ENCODE data around the gene LHPP.

LHPP gene

DNA sequence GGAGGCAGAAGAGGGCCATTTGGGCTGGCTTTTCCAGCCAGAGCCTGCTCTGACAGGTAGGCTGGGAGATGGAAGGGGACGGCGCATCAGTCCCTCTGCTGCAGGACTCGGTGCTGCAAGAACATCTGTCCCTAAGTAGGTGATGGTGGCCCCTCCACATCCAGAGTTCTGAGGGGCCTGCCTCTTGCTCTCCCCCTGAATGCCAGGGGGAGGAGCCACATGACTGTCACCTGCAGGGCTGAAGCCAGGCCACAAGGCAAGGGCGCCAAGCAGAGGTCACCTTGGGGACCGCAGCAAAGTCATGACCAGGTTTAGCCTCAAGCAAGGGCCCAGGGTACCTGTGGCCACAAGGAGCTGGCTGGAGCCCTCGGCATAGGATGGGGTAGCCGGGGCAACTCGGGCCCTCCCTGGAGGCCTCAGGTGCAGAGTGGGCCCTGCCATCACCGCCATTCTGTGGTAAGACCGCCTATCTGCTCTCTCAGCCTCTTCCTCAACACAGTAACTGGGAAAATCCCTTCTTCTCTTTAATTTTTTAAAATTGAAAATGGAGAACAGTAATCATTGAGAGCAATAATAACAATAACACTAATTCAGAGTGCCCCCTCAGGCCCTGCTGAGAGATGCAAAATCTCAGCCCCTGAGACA is 183.3 kb downstream of the LHPP start:
- no peak for DNase-seq (ENCODE audit: low spot score)

GRCh38 chr10:124645467-124646095 is 184.0 kb downstream of the LHPP start:
- DNase-seq (ENCODE audit: low spot score), result no peak

DNA sequence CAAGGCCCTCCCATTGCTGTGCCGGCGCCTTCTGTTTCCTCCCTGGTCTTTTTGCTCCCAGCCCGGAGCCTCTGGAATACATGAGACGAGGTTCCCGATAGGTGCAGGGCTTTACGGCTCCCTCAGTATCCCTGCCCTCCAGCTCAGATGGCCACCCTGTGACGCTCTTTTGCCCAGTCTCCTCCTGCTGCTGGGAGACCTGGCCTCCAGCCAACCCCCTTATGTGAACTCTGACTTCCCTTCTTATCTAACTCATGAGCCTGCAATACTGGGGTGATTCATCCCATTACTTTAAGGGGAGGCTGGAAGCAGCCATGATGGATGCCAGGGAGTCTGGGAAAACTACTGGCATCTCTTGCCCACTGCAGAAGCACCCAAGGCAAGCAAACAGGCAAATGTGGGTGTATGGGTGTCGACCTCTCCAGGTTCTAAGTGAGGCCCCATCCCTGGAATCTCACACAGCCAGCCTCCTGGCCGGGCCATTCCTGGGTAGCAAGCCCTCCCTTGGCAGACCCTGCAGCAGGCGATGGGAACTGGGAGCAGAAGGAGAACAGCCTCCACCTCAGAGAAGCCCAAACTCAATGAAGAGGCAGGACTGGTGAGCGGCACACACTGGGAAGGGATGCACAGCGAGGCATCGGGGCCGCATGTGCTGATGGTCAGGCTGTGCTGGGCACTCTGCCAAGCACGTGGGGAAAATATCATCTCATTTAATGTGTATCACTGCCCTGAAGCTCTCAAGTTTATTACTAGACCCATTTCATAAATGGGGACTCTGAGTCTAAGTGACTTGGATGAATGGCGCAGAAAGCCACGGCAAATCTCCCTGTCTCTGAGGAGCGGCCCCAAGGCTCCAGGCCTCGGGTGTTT is 185.1 kb downstream of the LHPP start:
- DNase-seq (ENCODE audit: low spot score), result no peak

- DNase-seq (ENCODE audit: low spot score), result peak; percentile 40
These were observed 186.0 kb downstream of the LHPP start for GRCh38 chr10:124647421-124648130.

DNA sequence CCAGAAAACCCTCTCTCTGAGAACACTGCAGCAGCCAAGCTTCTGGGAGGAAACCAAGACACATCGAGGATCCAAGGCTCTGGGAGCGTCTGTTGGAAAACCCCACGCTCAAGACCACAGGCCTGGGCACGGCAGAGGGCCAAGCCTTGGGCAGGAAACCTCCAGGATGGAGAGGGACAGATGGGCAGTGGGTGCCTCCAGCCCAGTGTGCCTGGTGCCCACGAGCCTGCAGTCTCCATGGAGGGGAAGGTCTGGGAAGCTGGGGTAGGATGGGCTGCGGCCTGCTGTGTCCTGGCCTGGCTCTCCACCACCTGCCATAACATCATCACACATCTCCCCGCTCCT is 186.5 kb downstream of the LHPP start:
- DNase-seq (ENCODE audit: low spot score), result no peak

DNA sequence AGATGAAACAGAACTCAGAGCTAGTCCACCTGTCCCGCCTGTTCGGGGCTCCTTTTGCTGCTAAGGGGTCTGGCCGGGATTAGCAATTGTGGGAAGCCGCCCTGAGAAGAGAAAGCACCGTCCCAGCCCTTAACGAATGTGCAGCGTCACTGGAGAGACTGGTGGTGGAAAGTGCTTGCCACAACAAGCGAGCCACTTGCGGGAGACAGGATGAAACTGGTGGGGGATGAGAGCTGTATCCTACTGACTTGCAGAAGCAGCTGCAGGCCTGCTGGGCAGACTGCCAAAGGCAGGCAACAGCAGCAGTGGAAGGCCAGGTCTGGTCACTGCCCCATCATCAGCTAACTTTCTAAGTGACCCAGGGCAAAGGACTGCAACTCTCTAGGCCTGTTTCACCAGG is 187.1 kb downstream of the LHPP start:
- no peak for DNase-seq (ENCODE audit: low spot score)

DNA sequence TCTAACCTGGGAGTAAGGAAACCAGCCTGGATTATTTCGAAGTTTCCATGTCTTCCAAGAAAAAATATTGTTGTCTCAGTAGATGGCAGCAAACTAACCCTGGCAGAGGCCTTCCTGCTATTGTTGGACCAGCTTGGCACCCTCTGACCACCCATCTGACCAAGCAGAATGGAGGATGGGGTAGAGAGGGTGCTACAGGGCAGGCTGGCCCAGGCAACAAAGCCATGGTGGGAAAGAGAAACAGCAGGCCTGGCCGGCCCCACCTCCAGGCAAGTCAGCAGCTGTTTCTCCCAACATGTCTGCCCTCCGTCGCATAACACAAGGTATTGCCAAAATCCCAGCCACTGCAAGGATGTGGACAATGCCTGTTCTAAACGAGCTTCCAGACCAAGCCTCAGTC is 187.6 kb downstream of the LHPP start:
- DNase-seq (ENCODE audit: low spot score), result no peak

GRCh38 chr10:124650263-124650662 is 188.6 kb downstream of the LHPP start:
- no peak for DNase-seq (ENCODE audit: low spot score)

- DNase-seq (ENCODE audit: low spot score), result no peak
These were observed 189.3 kb downstream of the LHPP start for GRCh38 chr10:124650820-124651401.

DNA sequence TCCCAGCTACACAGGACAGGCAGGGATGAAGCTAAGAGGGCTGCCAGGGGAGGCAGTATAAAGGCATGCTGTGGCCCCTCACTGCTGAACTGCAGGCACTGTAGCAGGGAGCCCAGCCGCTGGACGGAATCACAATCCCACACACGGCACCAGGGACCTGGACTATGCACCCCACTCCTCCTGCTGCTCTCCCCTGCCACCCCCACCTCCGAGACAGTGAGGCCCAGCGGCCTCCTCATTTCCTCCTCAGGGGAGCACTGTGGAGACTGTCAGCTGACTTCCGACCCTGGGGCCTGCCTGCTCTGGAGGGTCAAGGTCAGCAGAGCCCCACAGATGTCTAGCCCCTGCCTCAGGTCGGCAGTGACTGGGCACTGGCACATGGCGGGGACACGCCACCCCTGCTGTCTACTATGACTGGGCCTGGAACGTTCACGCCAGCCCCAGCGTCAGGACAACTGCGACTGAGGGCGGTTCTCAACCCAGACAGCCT is 189.8 kb downstream of the LHPP start:
- DNase-seq (ENCODE audit: low spot score), result no peak

DNA sequence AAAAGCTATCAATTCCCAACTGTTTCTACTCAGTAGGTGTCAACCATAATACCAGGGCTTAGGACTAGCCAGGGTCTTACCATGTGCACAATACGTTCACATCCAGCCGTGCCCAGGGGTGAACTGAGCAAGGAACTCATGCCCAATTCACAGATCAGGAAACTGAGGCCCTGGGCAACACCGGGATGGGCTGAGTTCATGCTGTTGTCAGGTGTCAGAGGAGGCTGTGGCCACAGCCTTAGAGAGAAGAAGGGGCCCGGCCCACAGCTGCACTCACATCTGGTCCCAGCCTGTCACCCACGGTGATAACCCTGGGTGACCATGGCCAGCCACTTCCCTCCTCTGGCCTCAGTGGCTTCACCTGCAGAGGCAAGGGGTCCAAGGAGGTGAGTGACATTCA is 190.6 kb downstream of the LHPP start:
- no peak for DNase-seq (ENCODE audit: low spot score)

- no peak for DNase-seq (ENCODE audit: low spot score)
These were observed 191.1 kb downstream of the LHPP start for GRCh38 chr10:124652701-124653100.

DNA sequence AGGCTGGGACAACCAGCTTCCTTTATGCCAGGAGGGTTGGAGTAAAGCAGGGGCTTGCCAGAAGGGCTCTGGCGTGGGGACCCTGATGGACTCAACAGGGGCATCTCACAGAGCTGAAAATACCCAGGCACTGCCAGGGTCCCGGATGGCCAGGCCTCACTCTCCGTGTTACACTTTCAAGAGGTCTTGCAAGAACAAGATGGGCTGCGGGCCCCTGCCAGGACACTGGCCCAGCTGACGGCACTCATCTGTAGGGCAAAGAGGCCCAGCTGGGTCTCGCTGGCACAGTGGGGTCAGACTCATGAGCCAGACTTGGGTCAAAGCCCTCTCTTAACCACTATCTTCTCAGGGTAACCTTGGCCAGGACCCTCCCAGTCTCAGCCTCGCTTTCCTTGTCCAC is 191.7 kb downstream of the LHPP start:
- no peak for DNase-seq (ENCODE audit: low spot score)

- DNase-seq (ENCODE audit: low spot score), result peak; percentile 34
These were observed 192.4 kb downstream of the LHPP start for GRCh38 chr10:124653811-124654651.

DNA sequence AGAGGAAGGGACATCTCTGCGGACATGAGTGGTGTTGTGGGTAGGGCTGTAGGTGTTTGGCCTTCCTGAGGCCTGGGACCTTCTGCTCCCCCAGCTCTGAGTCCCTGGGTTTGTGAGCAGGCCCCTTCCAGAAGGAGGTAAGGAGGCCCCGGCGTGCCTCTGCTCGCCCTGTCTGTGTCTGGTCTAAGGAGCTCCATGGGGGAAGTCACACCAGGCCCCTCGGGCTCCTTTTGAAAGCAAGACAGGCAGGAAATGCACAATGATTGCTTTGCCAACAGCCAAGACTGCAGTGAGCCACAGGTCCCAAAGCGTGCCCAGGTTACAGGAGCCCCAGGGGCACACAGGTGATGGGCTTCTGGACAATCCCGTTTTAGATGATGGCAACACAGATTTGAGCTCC is 193.1 kb downstream of the LHPP start:
- DNase-seq (ENCODE audit: low spot score), result no peak

DNA sequence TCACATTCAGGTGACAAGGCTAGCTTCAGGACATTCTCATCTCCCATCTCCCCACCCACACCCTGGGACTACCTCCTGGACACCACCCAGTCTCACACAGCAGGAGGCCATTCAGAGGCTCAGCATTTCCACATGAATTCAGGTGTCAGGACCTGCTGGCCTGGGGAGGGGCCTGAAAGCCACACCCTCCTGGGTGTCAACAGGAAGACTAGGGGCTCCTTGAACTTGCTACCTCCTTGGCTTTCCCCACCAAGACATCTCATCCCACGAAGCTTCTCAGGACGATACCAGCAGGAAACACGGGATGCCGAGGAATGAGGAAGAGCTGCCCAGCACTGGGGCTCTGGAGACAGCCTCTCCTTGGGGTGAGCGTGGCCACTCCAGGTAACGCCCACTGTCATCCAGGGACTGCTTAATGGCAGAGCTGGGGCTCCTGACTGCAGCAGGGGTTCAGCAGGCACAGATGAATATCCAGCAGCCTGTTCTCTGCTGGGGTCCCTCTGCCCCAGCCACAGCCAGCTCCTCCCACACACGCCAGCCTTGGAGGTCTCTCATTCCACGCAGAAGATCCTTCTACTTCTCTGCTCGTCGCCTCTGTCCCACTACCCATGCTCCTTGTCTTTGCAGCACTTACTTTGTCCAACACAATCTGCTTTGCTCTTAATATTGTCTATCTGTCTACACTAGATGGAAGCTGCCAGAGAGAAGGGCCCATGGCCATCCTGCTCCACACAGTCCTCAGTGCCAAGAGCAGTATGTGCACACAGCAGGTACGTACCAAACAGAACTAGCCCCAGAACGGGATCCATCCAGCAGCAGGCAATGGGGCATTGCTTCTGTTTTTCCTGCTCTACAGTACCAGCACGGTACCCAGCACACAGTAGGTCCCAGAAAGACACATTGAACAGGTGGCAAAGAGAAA is 193.8 kb downstream of the LHPP start:
- no peak for DNase-seq (ENCODE audit: low spot score)

DNA sequence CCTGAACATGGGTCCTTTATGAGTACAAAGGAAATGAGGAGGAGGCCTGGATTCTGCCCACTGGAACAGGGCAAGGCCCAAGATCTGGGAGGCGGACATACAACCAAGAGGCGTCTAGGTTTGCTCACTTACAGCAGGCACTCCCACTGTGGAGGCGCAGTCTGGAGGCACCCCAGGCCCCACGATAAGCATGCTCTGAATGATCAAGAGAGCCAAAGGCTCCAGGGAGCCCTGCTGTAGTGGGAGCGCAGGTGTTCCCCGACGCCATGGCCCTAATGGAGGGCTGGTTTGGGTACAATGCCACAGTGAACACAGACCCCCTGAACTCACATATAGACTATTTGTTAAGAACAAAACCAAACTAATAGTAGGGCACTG is 194.5 kb downstream of the LHPP start:
- no peak for DNase-seq (ENCODE audit: low spot score)

DNA sequence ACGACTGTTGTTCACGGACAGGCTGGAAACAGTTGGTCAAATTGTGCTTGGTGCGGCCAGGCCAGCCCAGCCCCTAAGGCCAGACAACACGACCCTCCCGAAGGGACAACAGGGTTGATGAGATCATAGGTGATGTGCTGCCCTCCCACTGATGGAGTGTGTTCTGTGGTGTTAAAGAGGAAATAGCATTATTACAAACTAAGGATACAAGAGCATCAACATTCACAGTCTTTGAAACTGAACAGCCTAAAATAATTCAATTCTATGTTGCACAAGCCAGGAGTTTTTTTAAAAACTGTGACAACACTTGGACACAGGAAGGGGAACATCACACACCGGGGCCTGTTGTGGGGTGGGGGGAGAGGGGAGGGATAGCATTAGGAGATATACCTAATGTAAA is 194.9 kb downstream of the LHPP start:
- DNase-seq (ENCODE audit: low spot score), result no peak

GRCh38 chr10:124657806-124658205 is 196.2 kb downstream of the LHPP start:
- DNase-seq (ENCODE audit: low spot score), result no peak

DNA sequence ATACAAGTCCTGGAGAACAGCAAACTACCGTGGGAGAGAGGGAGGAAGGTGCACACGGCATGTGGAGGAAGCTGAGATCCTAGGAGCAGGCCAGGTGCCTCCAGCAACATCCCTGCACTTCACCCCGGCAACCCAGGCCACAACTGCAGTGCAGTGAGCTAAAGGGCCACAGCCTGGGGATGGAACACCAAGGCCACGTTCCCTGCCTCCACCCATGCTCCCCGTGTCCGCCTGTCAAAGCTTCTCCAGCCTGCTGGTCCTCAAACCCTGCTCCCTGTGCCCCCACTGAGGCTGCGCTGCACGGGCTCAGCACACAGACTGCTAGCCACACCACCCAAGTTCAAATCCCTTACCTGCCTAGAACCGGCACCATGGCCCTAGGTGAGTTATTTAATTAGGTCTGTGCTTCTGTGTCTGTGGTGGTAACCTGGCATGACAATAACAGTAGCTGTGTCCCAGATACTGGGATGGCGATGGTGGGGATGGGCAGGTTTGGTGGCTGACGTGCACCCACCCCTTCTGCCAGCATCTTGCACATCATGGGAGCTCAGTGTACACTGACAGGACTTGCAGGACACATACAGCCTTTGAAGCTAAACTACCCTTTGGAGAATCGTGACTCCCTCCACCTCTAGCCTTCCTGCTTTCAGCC is 197.1 kb downstream of the LHPP start:
- DNase-seq (ENCODE audit: low spot score), result no peak
